ENCODE results near the gene HOXD10.

Gene HOXD10

GRCh38 chr2:176076063-176076462, 40.5 kb upstream of the HOXD10 start:
- H3K9me3 ChIP-seq = peaks cover 48% of the 10 kb centered on the region
- peaks cover 100% of the 10 kb centered on the region for H3K27me3 ChIP-seq

GRCh38 chr2:176076796-176077195, 39.8 kb upstream of the HOXD10 start:
- no peak for TF ChIP-seq Cebpa-rat (IDR thresholded peaks at IDR 0.05)
- Histone ChIP-seq H3K27me3 (peaks cover 100% of the 10 kb centered on the region), H3K4me3 (no peak overlapping the region), H3K9me3 (peaks cover 48% of the 10 kb centered on the region), H3K4me1 (0 out of 2 replicates have a peak, but pooled peaks cover 7% of the 10 kb centered on the region), H3K4me2 (no peak overlapping the region), H3K9ac (no peak overlapping the region), H3K36me3 (no peaks in the 10 kb centered on the region), H3K27ac (no peak overlapping the region), H4K20me1 (peaks cover 75% of the 10 kb centered on the region)

More at GRCh38 chr2:176076063-176076462, 40.5 kb upstream of the HOXD10 start:
- H3K4me1 ChIP-seq = 0 out of 2 replicates have a peak, but pooled peaks cover 7% of the 10 kb centered on the region
- no peak for TF ChIP-seq Cebpa-rat (IDR thresholded peaks at IDR 0.05)
- H3K36me3 ChIP-seq = no peaks in the 10 kb centered on the region
- no peak overlapping the region for H3K9ac ChIP-seq
- H3K27ac ChIP-seq = no peak overlapping the region
- peaks cover 78% of the 10 kb centered on the region for H4K20me1 ChIP-seq
- no peak overlapping the region for H3K4me2 ChIP-seq
- no peak overlapping the region for H3K4me3 ChIP-seq

GRCh38 chr2:176078541-176079284, 37.9 kb upstream of the HOXD10 start:
- Histone ChIP-seq H3K9me3 (peaks cover 54% of the 10 kb centered on the region), H3K36me3 (no peaks in the 10 kb centered on the region), H3K9ac (no peak overlapping the region), H3K4me1 (0 out of 2 replicates have a peak, but pooled peaks cover 7% of the 10 kb centered on the region), H3K4me3 (peak overlapping the region; percentile 22; the same call in 1 of the 2 replicates), H3K27me3 (peaks cover 100% of the 10 kb centered on the region), H3K4me2 (no peak overlapping the region), H3K27ac (no peak overlapping the region), H4K20me1 (peaks cover 71% of the 10 kb centered on the region)
- TF ChIP-seq Cebpa-rat (IDR thresholded peaks at IDR 0.05) = no peak

- peak overlapping the region; percentile 36 for H3K4me2 ChIP-seq
- H3K9ac ChIP-seq = no peak overlapping the region
- H3K9me3 ChIP-seq = peaks cover 61% of the 10 kb centered on the region
- peaks cover 100% of the 10 kb centered on the region for H3K27me3 ChIP-seq
- H3K4me1 ChIP-seq = 0 out of 2 replicates have a peak, but pooled peaks cover 7% of the 10 kb centered on the region
- peaks cover 74% of the 10 kb centered on the region for H4K20me1 ChIP-seq
- no peak overlapping the region for H3K27ac ChIP-seq
- no peaks in the 10 kb centered on the region for H3K36me3 ChIP-seq
- H3K4me3 ChIP-seq = peak overlapping the region; percentile 22; the same call in 1 of the 2 replicates
- no peak for TF ChIP-seq Cebpa-rat (IDR thresholded peaks at IDR 0.05)
These were observed 37.2 kb upstream of the HOXD10 start for GRCh38 chr2:176079285-176079830.

- Histone ChIP-seq H3K9ac (no peak overlapping the region), H4K20me1 (peaks cover 74% of the 10 kb centered on the region), H3K4me2 (peak overlapping the region; percentile 36), H3K4me1 (0 out of 2 replicates have a peak, but pooled peaks cover 7% of the 10 kb centered on the region), H3K27me3 (peaks cover 100% of the 10 kb centered on the region), H3K36me3 (no peaks in the 10 kb centered on the region), H3K27ac (no peak overlapping the region), H3K4me3 (peak overlapping the region; percentile 31), H3K9me3 (peaks cover 67% of the 10 kb centered on the region)
- TF ChIP-seq Cebpa-rat (IDR thresholded peaks at IDR 0.05) = no peak
These were observed 36.6 kb upstream of the HOXD10 start for GRCh38 chr2:176079831-176080539.

- no peak overlapping the region for H3K27ac ChIP-seq
- no peak overlapping the region for H3K9ac ChIP-seq
These were observed 35.8 kb upstream of the HOXD10 start for GRCh38 chr2:176080540-176081375.

GRCh38 chr2:176081376-176081836, 35.2 kb upstream of the HOXD10 start:
- Histone ChIP-seq H3K27me3 (peaks cover 100% of the 10 kb centered on the region), H3K27ac (no peak overlapping the region), H3K4me2 (no peak overlapping the region), H3K4me3 (peak overlapping the region; percentile 38; the same call in 1 of the 2 replicates), H3K4me1 (0 out of 2 replicates have a peak, but pooled peaks cover 7% of the 10 kb centered on the region), H3K9ac (no peak overlapping the region), H4K20me1 (peaks cover 74% of the 10 kb centered on the region), H3K9me3 (peaks cover 78% of the 10 kb centered on the region), H3K36me3 (no peaks in the 10 kb centered on the region)
- no peak for TF ChIP-seq Cebpa-rat (IDR thresholded peaks at IDR 0.05)

More at GRCh38 chr2:176080540-176081375, 35.8 kb upstream of the HOXD10 start:
- no peak for TF ChIP-seq Cebpa-rat (IDR thresholded peaks at IDR 0.05)
- peaks cover 75% of the 10 kb centered on the region for H3K9me3 ChIP-seq
- peak overlapping the region; percentile 31 for H3K4me3 ChIP-seq
- H3K27me3 ChIP-seq = peaks cover 100% of the 10 kb centered on the region
- H3K36me3 ChIP-seq = no peaks in the 10 kb centered on the region
- no peak overlapping the region for H3K4me2 ChIP-seq
- peaks cover 74% of the 10 kb centered on the region for H4K20me1 ChIP-seq
- 0 out of 2 replicates have a peak, but pooled peaks cover 7% of the 10 kb centered on the region for H3K4me1 ChIP-seq

- Histone ChIP-seq H3K9me3 (peaks cover 78% of the 10 kb centered on the region), H3K4me1 (0 out of 2 replicates have a peak, but pooled peaks cover 7% of the 10 kb centered on the region), H3K4me2 (no peak overlapping the region), H3K9ac (no peak overlapping the region), H4K20me1 (peaks cover 74% of the 10 kb centered on the region), H3K36me3 (no peaks in the 10 kb centered on the region), H3K4me3 (peak overlapping the region; percentile 38), H3K27me3 (peaks cover 100% of the 10 kb centered on the region), H3K27ac (no peak overlapping the region)
- TF ChIP-seq Cebpa-rat (IDR thresholded peaks at IDR 0.05) = no peak
These were observed 34.6 kb upstream of the HOXD10 start for GRCh38 chr2:176081837-176082524.

Data from BLaER1 (cell line).